Cerebellar nuclear complex (tissue), 1 donor: ENCODE data around the gene NOBOX.
"Not testable (repeated sequence)": the region's sequence is repeated elsewhere in the genome, so short reads cannot be mapped to it uniquely, and the experiment has no call there.

ENCODE experiments used
- DNase-seq, 2 experiments: peaks; one replicate each; lab custom pipeline; 2025; lab: John Stamatoyannopoulos, UW

Gene NOBOX

DNA sequence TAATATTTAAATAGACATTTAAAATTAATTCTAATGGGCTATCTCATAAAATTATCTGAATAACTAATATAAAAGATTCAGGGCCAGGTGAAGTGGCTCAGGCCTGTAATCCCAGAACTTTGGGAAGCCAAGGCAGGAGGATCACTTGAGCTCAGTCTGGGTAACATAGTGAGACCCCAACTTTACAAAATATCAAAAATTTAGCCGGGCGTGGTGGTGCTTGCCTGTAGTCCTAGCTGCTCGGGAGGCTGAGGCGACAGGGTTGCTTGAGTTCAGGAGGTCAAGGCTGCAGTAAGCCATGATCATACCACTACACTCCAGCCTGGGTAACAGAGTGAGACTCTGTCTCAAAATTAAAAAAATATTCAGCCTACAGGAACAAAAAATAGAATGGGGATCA, 12.5 kb downstream of the NOBOX start:
- no peak for DNase-seq

DNA sequence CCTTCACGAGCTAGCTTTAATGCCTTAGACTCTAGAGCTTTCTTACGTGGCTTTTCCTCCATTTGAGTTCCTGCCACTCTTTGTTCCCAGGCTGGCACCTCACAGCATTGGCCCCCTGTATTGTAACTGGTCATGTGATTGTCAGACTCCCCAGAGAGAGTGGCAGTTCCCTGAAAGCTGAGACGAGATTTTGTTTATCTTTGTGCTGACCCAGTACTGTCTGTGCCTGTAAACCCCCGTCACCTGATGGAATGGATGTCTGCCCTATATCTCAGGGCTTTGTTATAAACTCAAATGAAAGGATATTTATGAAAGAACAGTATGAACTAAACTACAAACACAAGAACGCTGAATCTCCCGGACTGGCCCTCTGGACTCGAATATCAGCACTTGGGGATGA, 13.0 kb downstream of the NOBOX start:
- DNase-seq = no peak

GRCh38 chr7:144388950-144389349, 14.5 kb downstream of the NOBOX start:
- no peak for DNase-seq

DNA sequence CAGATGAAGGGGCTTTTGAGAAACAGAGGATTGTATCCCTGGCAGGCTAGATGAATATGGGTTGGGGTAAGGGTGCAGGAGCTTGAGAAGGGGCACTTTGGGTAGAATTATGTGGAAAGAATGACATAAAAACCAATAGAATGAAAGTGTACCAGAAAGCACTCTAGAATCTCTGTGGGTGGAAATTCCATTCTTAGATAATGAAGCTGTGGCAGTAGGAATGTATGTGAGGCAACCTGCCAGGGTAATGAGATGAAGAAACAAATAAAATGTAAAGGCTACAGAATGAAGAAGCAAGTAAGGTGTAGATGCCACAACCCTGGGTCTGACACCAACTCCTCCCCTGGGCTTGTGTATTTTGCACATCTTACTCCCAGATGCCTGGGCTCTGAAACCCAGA, 16.8 kb downstream of the NOBOX start:
- no peak for DNase-seq

GRCh38 chr7:144384555-144385245, 18.8 kb downstream of the NOBOX start:
- DNase-seq = no peak

- DNase-seq = no peak
These were observed 19.4 kb downstream of the NOBOX start for GRCh38 chr7:144384071-144384470.

DNA sequence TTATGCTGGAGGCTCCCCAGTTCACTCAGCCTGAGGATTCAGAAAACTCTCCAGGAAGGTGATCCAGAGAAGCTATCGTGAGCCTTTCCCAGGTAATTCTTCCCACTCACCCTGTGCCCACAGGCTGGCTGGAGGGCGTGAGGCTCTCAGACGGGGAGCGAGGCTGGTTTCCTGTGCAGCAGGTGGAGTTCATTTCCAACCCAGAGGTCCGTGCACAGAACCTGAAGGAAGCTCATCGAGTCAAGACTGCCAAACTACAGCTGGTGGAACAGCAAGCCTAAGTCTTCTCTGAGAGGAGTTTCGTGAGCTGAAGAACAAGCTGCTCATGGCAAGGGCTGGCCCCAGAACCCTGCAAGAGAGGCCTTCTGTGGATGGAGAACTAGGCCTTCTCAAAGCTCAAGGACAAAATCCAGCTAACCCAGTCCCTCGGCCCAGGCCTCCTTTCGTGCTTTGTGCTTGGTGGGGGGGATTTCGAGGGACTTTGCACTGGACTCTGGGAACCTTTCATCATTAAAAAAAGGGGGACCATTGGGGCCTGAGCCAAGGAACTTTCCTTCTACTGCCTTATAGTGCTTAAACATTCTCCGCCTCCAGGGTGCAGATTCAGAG, 23.6 kb downstream of the NOBOX start:
- DNase-seq = no peak

DNA sequence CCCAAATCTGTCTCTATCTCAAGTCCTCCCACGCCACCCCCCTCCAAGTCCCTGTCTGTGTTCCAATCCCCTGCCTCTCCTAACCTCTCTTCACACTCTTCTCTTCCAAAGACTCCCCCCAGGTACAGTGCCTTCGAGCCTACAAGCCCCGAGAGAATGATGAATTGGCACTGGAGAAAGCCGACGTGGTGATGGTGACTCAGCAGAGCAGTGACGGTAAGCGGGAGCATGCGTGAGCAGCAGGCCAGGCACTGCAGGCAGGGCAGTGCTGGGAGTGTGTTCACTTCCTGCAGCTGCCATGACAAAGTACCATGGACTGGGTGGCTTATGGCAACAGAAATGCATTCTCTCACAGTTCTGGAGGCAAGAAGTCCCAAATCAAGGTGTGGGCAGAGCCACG, 24.8 kb downstream of the NOBOX start:
- no peak for DNase-seq

DNA sequence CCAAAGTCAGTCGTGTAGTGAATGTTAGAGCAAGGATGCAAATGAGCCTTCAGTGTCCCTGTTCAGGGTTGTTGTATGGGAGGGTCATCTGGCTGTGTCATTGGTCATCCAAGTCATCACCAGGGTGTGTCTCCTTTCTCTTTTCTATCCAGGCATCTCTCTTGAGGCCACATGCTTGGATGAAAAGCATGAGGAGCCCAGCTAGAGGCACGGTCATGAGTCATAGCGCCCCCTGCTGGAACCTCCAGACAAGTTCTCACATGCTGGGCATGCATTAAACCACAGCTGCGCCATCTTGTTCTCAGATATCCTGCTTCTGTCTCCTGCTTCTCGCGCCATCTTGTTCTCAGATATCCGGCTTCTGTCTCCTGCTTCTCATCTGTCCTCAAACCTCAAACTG, 34.3 kb downstream of the NOBOX start:
- DNase-seq = not testable (repeated sequence)

GRCh38 chr7:144367250-144367649, 36.2 kb downstream of the NOBOX start:
- not testable (repeated sequence) for DNase-seq

GRCh38 chr7:144365523-144365922, 38.0 kb downstream of the NOBOX start:
- DNase-seq = not testable (repeated sequence)

GRCh38 chr7:144362061-144362460, 41.4 kb downstream of the NOBOX start:
- DNase-seq = not testable (repeated sequence)

GRCh38 chr7:144356860-144357259, 46.6 kb downstream of the NOBOX start:
- DNase-seq = not testable (repeated sequence)

DNA sequence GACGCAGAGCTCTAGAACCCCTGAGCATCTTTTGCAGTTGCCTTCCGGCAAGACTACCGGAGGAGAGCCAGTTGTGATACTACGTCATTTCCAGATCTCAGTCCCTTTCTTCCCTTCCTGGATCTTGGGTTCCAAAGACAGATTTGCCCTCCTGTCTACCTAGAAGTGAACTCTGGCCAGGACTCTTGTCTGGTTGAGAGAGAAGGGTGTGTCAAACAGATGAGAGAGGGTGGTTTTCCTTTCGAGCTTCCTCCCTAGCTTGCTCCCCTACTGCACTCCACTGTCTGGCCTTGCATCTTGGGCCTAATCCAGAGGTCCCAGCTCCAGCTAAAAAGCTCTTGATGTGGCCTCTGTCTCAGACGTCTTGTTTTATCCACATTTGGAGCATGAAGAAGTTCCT, 47.3 kb downstream of the NOBOX start:
- not testable (repeated sequence) for DNase-seq

- not testable (repeated sequence) for DNase-seq
These were observed 48.2 kb downstream of the NOBOX start, which contains the start of gene ARHGEF5 for GRCh38 chr7:144355176-144355822. TSS of gene ARHGEF5 (plus strand) at chr7:144355402. CDS start at chr7:144362670, 7,268 bp downstream.

DNA sequence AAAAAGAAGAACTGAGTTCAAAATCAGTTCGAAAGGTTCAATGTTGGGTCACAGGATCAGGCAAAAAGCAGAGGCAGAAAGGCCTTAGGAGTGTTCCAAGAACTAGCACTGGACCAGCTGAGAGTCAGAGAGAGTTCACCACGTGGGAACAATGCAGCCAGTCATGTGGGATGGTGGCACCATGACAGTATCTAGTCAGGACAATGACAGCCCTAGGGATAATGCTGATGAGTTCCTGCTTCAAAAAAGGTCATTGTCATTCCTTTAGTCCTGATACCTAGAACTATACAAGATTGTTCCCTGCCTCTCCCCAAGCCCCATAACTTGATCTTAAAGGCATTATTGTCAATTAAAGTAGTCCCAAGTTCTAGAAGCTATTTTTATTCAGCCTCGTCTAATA, 51.8 kb downstream of the NOBOX start:
- DNase-seq = not testable (repeated sequence)

DNA sequence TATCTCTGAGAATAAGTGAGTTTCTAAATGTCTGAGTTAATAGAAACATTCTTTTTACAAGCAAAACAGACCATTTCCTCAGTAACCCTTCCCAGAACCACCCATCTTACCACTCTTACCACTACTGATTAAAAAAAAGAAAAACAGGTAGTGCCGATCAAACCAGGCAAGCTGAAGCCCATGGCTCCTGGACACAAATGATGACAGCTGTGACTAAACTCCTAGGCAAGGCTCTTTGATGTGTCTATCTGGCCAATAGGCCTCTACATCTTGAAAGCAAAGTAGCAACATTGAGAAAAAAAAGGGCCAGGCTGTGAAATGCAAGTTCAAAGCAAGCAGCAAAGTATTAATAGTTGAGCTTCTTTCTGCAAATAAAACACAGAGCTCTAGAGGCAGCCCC, 54.9 kb downstream of the NOBOX start:
- DNase-seq = not testable (repeated sequence)
